ENCODE measurements around the gene PRDM16.

DNA sequence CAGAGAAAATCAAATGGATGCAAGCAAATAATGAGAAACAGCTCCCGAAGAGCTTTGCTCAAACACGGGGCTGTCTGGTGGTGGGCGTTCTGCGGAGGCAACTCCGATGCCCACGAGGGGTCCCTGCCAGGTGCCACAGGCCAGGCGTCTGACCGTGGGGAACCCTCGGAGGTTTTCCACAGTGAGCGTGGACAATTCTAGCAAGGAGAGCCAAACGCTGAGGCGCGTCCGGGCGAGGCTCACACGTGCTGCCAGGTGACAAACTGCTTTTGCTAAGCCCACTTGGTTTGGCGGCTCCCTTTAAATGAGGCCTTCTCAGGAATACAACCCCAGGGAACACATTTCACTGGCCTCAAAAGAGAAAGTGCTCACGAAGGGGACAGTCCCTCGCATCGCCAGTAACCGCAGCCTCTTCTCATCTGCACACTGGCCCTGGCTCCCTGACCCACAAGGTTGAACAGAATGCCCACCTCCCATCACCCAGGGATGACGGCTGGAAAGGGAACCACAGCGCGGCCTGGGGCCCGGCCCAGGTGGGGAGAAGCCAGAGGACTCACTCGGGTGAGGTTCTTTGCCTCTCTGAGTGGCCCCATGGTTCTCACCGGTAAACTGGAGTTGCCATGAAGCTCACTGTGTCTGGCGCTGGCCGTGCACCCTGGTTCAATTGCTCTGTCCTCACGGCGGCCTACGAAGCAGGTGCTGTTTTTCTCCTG lies 97.4 kb downstream of the PRDM16 start:
- no peak for TF ChIP-seq POLR2A (IDR thresholded peaks at IDR 0.05)
- TF ChIP-seq, protein P1, sequence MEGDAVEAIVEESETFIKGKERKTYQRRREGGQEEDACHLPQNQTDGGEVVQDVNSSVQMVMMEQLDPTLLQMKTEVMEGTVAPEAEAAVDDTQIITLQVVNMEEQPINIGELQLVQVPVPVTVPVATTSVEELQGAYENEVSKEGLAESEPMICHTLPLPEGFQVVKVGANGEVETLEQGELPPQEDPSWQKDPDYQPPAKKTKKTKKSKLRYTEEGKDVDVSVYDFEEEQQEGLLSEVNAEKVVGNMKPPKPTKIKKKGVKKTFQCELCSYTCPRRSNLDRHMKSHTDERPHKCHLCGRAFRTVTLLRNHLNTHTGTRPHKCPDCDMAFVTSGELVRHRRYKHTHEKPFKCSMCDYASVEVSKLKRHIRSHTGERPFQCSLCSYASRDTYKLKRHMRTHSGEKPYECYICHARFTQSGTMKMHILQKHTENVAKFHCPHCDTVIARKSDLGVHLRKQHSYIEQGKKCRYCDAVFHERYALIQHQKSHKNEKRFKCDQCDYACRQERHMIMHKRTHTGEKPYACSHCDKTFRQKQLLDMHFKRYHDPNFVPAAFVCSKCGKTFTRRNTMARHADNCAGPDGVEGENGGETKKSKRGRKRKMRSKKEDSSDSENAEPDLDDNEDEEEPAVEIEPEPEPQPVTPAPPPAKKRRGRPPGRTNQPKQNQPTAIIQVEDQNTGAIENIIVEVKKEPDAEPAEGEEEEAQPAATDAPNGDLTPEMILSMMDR (IDR thresholded peaks at IDR 0.05), result no peak
